ENCODE data around the gene AGXT. TPM values are rescaled to one million over a fixed set of nuclear protein-coding genes. Genes with fewer than 3 reads are reported as not detected.

Gene AGXT
- total and polyA plus RNA-seq, 12 donors: 0.09 TPM; not detected in 11

DNA sequence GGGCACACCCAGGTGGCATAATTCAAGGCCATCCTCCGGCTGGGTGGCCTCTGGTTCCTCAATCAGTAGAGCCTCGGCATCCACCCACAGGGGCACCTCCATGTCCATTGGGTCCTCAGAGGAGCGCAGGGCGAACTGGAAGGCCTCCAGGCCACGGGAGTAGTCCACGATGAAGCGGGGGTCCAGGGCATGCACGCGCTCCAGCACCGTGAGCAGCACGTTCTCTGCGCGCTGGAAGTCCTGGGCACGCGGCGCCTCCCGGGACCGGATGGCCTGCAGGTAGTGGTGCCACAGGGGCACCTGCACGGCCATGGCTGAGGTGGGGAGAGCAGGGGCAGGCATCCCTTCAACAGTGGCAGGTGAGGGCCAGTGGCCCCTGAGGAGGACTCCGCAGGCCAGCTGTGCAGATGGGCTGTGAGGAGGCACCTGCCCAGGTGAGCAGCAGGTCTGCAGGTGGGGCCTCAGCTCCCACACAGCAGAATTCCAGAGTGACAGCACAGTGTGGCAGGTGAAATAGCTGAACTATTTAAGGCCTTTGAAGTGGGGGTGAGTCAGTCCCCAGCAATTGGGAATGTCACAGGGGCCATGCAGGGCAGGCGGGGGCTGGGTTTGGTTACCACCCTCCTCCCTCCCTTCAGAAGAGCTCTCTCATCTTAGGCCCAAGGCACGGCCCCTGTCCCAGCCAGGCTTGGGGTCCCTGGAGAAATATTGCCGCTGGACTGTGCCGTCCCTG lies 27.2 kb downstream of the AGXT start, which contains the start of gene MAB21L4:
Gene MAB21L4 (minus strand): TSS at position 501 of the 733 bp plus-strand sequence. CDS start 159 bp downstream, at position 342.
- ATAC-seq (no peak), DNase-seq (no peak)
- 84 to 85% methylated on average over 24 of the region's 24 CpGs for WGBS, 2 donors
- Histone ChIP-seq H3K4me3 (no peak within 1 kb of the TSS), H3K27ac (peak within 1 kb of the TSS in 1 of 10 donors; percentile 79), H3K9me3 (peaks cover 0 to 4% (median 0%) of the 10 kb centered on the region in 11 donors), H3K4me1 (peaks cover 9 to 35% (median 21%) of the 10 kb centered on the region in 9 donors), H3K27me3 (peaks cover 0 to 3% (median 0%) of the 10 kb centered on the region in 7 donors), H3K36me3 (no peaks in the 10 kb centered on the region)
- TF ChIP-seq, protein P1, sequence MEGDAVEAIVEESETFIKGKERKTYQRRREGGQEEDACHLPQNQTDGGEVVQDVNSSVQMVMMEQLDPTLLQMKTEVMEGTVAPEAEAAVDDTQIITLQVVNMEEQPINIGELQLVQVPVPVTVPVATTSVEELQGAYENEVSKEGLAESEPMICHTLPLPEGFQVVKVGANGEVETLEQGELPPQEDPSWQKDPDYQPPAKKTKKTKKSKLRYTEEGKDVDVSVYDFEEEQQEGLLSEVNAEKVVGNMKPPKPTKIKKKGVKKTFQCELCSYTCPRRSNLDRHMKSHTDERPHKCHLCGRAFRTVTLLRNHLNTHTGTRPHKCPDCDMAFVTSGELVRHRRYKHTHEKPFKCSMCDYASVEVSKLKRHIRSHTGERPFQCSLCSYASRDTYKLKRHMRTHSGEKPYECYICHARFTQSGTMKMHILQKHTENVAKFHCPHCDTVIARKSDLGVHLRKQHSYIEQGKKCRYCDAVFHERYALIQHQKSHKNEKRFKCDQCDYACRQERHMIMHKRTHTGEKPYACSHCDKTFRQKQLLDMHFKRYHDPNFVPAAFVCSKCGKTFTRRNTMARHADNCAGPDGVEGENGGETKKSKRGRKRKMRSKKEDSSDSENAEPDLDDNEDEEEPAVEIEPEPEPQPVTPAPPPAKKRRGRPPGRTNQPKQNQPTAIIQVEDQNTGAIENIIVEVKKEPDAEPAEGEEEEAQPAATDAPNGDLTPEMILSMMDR (IDR thresholded peaks at IDR 0.05): no peak
- intact Hi-C loops (cut with DNase I): no loop called here

DNA sequence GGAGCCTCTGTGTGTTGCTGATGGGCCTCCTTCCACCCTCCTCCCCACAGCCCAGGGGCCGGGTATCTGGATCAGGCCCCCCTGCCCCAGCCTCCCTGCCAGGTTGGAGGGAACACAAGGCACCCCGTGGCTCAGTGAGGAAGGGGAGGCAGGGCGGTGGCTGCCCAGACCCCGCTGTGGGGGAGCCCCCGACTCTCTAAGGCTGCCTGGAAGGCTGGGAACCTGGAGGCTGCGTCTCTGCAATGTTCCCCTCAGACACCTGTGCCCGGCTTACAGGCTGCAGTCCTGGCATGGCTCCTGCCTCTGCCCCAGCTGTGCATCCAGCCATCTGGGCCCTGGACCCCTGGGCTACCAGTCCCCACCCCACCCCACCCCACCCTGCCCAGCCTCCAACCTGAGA lies 27.8 kb downstream of the AGXT start:
- no peak for DNase-seq
- intact Hi-C loops (cut with DNase I): no loop called here
- TF ChIP-seq, protein P1 (IDR thresholded peaks at IDR 0.05): no peak
- WGBS, 2 donors: 71 to 78% methylated on average over 7 of the region's 7 CpGs
- H3K36me3 ChIP-seq: no peaks in the 10 kb centered on the region
- H3K4me1 ChIP-seq: peaks cover 9 to 35% (median 21%) of the 10 kb centered on the region in 9 donors
- no peak overlapping the region for H3K27ac ChIP-seq
- H3K4me3 ChIP-seq: no peak overlapping the region
- peaks cover 0 to 9% (median 0%) of the 10 kb centered on the region in 11 donors for H3K9me3 ChIP-seq
- H3K27me3 ChIP-seq: peaks cover 0 to 3% (median 0%) of the 10 kb centered on the region in 7 donors
- ATAC-seq: no peak

DNA sequence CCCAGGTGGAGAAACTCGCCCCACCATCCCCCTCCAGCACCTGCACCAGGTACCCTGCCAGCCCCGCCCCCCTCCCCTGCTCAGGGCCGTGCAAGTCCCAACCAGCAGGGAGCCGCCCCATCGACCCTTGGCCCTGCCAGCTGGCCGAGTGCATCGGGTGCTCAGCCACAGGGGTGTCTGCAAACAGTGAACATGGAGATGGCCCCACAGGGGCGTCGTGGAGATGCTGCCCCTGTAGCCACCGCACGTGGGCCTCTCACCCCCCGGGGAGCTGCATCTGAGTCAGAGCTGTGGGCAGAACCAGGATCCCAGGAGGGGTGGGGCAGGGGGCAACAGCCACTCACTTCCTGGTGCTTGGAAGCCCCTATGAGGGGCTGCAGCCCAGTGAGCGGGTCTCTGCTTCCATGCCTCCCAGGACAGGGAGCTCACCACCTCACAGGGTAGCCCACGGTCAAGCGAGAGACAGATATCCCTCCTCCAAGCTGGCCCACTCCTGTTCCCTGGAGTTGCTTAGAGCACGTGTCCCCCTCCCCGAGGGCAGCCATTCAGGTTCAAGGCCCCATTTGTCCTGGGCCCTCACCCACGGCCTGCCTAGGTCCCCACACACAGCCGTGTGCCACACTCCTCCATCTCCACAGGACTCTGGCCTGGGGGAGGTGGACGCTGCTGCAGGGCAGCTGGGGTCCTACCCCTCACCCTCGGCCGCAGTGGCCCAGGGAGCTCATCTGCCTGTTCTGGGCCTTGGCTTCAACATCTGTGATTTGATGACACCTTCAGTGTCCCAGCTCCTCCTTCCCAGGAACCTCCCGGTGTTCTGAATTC lies 28.5 kb downstream of the AGXT start:
- WGBS, 2 donors: 70 to 82% methylated on average over 23 of the region's 23 CpGs
- TF ChIP-seq, protein P1 (IDR thresholded peaks at IDR 0.05): no peak
- no peak overlapping the region for H3K4me3 ChIP-seq
- DNase-seq (peak in 1 of 2 donors; percentile 11), ATAC-seq (no peak)
- H3K9me3 ChIP-seq: peaks cover 0 to 15% (median 0%) of the 10 kb centered on the region in 11 donors
- no peaks in the 10 kb centered on the region for H3K36me3 ChIP-seq
- peaks cover 9 to 35% (median 21%) of the 10 kb centered on the region in 9 donors for H3K4me1 ChIP-seq
- H3K27me3 ChIP-seq: peaks cover 0 to 8% (median 0%) of the 10 kb centered on the region in 7 donors
- peak overlapping the region in 6 of 10 donors; percentile 54 to 83 (median 78) for H3K27ac ChIP-seq
- intact Hi-C loops (cut with DNase I): no loop called here

DNA sequence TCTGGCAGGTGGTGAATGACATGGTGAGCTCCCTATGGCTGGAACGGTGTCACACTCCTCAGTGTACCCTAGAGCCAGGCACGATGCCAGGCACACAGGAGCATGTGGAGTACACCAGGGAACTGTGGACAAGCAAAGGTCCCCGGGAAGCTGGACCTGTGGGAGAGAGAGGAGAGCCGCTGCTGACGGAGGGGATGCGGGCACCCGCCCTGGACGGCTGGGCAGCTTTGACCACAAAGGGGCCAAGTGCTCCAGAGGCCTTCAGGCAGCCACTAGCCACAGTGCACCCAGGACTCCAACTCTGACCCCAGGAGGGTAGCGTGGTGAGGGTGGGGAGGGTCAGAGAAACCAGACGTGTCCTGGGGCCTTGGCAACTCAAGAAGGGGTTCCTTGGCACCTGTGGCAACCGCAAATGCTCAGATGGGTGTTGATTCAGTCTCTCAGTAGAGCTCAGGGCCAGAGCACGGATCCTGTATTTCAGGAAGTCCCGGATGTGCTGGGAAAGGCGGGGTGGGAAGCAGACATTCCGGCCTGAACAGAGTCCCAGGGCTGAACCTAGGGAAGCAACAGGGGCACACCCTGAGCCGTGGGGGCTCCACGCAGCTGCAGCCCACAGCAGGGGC lies 29.6 kb downstream of the AGXT start:
- peak overlapping the region in 1 of 10 donors; percentile 5 for H3K4me3 ChIP-seq
- H3K9me3 ChIP-seq: peaks cover 0 to 15% (median 0%) of the 10 kb centered on the region in 11 donors
- H3K27ac ChIP-seq: peak overlapping the region; percentile 43 to 83 (median 72)
- H3K4me1 ChIP-seq: peaks cover 9 to 43% (median 25%) of the 10 kb centered on the region in 9 donors
- H3K36me3 ChIP-seq: no peaks in the 10 kb centered on the region
- TF ChIP-seq, protein P1 (IDR thresholded peaks at IDR 0.05): no peak
- DNase-seq: peak; percentile 31 to 63
- peak; percentile 70 to 92 (median 86) for ATAC-seq
- H3K27me3 ChIP-seq: peaks cover 0 to 10% (median 0%) of the 10 kb centered on the region in 7 donors
- 47 to 62% methylated on average over 17 of the region's 17 CpGs for WGBS, 2 donors
- intact Hi-C loops (cut with DNase I): no loop called here
